A375 (cell line): ENCODE results near the gene AIP. TPM values are rescaled to one million over a fixed set of nuclear protein-coding genes. Genes with fewer than 3 reads are reported as not detected.

Experiments
- small RNA-seq: library from RNA; depleted of rRNA; stranded (forward); fragments of <200 nt; gene quantifications from one replicate; pipeline ENCODE3, GENCODE V24; 2014
- total RNA-seq: library from RNA; depleted of rRNA; stranded (reverse); fragments of >200 nt; shearing (Covaris generic); gene quantifications from 2 replicates; pipeline ENCODE4 v1.2.3, GENCODE V29; 2014; rRNA removed

AIP gene
- total RNA-seq = 182 and 192 TPM in 2 replicates

DNA sequence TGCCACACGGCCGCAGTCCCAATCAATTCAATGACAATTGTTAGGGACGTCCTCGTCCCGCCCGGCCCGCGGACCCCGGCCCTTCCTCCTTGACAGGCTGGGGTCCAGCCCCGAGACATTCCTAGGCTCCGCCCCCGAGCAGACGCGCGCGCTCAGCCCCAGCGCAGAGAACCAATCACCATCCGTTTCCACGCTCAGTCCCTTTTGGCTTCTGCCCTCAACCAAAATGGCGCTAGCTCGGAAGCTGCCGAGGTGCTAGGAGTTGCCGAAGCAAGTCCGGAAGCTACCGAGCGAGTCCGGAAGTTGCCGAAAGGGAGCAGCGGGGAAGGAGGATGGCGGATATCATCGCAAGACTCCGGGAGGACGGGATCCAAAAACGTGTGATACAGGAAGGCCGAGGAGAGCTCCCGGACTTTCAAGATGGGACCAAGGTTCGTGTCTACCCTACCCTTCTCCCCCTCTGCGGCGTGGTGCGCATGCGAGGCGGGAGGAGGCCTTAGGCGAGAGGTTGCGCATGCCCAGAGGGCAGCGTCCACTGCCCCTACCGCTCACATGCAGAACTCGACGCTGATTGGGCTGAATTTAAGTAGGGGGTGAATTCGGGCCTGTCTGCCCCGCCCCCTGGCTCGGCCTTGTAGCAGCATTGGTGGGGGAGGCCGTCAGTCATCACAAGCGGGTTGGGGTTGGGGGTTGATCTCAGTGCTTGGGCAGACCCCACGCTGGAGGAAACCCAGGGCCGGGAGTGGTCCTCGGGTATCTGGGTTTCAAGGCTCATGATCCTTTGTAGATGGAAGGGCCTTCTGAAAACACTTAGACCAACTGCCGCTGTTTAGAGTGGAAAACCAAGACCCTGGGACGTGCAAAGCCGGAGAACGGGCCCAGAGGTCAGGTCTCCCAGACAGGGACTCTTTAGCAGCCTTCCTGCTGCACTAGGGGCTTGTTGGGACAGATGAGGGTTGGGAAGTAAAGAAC is at the start of gene AIP:
AIP (plus strand) TSS at position 200 of the 972 bp plus-strand sequence; CDS start at position 333, 133 bp downstream.

DNA sequence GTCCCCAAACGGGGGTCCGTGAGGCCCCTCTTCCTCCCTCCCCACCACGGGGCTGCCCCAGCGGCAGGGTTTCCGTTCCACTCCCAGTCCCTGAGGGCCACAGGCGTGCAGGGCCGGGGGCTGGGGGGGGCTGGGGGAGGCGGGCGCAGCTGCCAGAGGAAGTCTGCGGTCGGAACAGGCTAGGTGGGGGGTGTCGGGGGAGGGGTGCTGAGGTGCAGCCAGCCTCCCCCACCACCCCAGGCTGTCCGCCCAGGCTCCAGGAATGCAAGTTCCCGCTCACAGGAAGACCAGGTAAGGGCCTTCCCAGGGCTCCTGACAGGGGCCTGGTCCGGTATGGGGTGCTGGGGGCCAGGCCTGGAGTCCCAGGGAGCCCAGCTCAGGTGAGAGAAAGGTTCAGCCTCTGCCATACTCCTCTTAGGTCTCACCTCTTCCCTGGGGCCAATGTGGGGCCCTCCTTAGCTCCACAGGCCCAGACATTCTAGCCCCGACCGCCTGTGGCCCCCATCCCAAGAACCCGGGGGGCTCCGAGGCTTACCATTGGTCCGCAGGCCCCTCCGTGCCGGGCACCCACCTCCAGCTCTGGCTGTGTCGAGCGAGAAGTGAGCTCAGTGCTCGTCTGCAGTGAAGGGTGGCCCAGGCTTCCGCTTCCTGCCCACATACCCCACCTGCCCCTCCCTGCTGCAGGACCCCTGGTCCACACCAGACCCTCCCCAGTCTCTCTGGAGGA is 45.6 kb upstream of the AIP start, which contains the start of gene PTPRCAP:
PTPRCAP (minus strand) TSS at position 601 of the 727 bp plus-strand sequence; CDS start at position 538, 63 bp downstream.

DNA sequence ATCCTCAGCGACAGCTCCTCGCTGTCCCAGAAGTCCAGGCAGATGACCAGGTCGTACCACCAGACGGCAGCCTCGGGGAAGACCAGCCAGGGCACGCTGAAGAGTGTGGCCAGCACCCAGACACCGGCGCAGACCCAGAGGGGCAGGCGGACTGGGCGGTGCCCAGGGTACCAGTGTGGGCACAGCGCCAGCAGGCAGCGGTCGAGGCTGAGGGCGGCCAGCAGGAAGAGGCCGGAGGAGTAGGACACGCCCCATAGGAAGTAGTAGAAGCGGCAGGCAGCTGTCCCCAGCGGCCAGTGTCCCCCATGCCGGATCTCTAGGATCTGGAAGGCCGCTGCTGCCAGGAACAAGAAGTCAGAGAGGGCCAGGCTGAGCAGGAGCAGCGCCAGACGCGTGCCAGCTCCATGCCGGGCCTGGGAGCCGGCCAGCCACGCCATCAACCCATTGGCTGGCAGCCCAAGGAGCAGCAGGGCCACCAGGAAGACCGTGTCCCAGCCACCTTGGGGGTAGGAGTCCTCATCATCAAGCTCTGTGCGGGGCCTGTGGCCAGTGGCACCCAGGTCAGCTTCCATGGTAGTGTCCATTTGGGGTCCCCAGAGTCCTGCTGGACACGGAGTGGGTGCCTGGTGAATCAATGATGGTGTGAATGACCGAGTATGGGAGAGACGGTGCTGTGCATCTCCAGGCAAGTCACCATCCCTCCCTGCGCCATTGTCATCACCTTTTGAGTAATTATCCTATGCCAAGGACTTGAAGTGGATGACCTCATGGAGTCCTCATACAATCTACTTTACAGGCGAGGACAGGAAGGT is 30.5 kb upstream of the AIP start, which contains the start of gene GPR152:
GPR152 (minus strand) TSS at position 589 of the 812 bp plus-strand sequence; CDS start at position 584, 5 bp downstream.

DNA sequence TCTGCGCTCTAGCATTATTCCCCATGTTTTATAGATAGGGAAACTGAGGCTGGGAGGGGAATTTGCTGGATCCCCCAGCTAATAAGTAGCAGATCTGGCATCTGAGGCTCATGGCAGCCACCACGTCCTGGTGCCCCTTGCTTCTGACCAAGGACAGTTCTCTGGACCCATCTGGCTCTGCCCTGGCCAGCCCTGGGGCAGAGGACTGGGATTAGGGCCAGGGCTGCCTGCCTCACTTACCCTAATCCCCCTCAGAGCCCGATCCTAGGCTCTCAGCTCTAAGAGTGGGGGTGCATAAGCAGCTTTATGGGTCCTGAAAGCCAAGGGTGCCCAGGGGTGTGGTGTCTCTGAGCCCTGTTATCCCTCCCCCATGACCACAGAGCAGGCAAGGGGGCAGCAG is 27.8 kb upstream of the AIP start, which contains the start of gene CABP4:
CABP4 (plus strand) TSS at position 301 of the 400 bp plus-strand sequence; CDS start at position 371, 70 bp downstream.

DNA sequence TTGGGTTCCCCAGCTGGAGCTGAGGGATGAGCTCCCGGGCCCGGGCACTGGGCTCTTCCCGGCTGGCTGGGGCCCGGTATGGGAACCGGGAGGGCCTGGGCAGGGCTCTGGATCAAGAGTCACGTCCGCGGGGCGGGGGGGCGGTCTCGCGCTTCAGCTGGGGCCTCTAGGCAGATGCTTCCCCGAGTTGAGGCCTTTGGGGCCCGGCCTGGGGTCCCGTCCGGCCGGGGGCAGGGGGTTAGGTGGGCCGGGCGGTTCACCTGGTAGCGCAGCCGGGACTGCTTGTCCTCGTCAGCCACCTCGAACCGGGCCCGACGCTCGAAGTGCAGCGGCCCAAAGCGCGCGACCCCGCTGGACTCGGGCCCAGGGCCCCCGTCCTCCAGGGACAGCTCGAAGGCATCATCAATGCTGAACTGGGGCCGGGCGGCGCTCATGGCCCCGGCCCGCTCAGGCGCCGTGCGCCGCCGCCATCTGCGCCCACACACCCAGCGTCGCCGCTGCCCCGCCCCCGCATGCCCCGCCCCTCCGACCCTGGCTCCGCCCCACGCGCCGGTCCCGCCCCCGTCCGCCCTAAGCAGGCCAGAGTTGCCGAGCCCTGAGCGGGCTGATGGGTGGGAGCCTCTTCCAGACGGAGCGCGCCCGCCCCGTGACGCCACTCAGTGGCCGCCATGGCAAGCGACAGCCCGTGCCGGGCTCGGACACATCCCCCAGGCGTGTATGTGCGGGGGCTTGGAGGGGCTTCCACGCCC is 13.9 kb upstream of the AIP start, which contains the start of gene TMEM134:
TMEM134 (minus strand) TSS at position 493 of the 749 bp plus-strand sequence; CDS start at position 434, 59 bp downstream.

DNA sequence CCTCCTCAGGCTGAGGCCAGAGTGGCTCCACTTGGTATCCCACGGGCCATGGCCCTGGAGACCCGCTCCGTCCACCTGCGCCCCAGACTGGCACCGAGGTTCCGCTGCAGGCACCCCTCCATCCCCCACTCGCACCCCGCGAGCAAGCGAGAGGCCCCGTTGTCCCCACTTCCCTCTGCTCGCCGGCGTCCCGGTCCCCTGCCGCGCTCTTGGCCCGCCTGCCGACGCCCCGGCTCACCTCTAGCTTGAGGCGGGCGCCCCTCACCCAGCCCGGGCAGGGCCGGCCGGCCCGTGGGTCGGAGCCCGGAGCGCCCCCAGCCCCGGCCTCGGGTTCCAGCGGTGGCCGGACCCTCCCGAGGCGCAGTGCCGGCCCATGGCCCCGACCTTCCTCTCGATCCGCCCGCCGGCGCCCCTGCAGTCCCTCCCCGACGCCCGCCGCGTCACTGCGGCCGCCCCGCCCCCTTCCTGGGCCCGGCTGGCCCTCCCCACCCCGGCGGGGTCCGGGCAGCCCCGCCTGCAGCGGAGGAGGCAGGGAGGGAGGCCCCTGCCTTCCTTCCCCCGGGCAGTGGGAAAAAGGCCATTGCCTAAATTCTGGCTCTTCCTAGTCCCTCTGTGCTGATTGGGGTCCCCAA is 22.2 kb downstream of the AIP start, which contains the start of gene PITPNM1:
PITPNM1 (minus strand) TSS at position 414 of the 632 bp plus-strand sequence. CDS start 1,183 bp downstream, outside the sequence.

DNA sequence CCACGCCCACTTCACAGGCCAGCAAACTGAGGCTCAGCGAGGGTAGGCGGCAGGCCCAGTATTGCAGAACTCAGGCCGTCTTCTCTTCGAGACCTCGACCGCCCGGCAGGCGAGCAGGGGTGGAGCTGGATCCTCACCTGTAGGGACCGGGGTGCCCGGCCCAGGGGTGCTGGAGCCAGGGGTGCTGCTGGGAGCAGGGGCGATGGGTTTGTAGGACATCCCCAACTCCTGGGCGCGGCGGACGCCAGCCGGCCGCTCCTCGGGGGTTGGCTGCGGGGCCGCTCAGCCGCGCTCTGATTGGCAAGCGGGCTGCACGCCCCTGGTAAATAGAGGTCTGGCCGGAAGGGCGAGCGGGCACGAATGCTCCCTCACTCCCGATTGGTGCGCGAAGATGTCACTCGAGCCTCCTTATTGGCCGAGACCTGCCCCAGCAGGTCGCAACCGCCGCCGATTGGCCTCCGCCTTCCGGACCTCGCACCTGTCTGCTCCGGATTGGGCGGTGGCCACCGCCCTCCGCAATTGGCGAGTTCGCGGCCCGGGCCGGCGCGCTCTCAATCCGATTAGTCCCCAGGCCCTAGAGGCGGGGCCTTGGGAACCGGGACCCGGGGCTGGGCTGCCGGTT is 25.1 kb downstream of the AIP start, which contains the start of gene CDK2AP2:
CDK2AP2 (minus strand) TSS at position 299 of the 622 bp plus-strand sequence; CDS start at position 219, 80 bp downstream.

DNA sequence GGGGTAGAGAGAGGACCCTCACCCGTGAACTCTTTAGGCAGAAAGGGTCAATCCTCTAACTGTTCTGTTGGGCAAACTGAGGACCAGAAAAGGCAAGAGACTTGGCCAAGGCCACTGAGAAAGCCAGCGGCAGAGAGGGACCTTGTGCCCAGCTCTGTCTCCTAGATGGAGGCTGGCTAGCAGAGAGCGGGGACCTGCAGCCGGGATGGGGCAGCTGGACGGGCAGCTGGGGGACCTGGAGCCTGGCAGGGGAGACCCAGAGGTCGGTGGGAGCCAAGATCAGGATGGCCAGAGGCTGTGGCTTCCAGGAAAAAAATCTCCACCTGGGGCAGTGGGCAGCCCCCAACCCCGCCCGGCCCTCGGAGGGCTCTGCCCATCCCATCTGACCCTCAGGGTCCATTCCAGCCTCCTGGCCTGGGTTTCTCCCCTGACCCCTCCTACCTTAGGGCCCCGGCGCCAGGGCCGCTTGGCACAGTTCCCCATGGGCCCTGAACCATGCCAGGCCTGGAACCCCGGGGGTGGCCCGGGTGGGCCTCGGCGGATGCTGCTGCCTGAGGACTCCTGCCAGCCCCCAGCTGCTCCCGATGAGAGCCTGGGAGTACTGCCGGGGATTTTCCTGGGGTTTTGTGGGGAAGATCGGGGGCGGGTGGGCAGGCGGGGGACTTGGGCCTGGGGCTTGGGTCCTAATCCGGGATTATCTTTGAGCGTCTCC is 40.2 kb downstream of the AIP start, which contains the start of gene CABP2:
CABP2 (minus strand) TSS at position 603 of the 712 bp plus-strand sequence; CDS start at position 483, 120 bp downstream.

Small RNAs within 50 kb of the gene (small RNA-seq; reads per million reads assigned to genes)
- gene MIR6752 = not detected

Other genes with a start within 250 kb of the AIP start
- gene GRK2, start 216.6 kb upstream of the AIP start, total RNA-seq = 49.9 and 70.0 TPM in 2 replicates
- gene ANKRD13D, start 193.7 kb upstream of the AIP start, total RNA-seq = 39.2 and 48.4 TPM in 2 replicates
- 10.7 and 20.0 TPM in 2 replicates for gene SSH3, start 179.5 kb upstream of the AIP start, total RNA-seq
- 110 and 118 TPM in 2 replicates for gene POLD4, start 129.5 kb upstream of the AIP start, total RNA-seq
- 14.1 and 19.9 TPM in 2 replicates for gene CLCF1, start 109.4 kb upstream of the AIP start, total RNA-seq
- 14.7 and 15.6 TPM in 2 replicates for gene RAD9A, start 91.0 kb upstream of the AIP start, total RNA-seq
- 177 and 183 TPM in 2 replicates for gene PPP1CA, start 81.2 kb upstream of the AIP start, total RNA-seq
- 0.34 TPM in 2 replicates for gene TBC1D10C, start 78.9 kb upstream of the AIP start, total RNA-seq
- 0.03 and 0.26 TPM in 2 replicates for gene CARNS1, start 67.3 kb upstream of the AIP start, total RNA-seq
- gene RPS6KB2, start 54.5 kb upstream of the AIP start, total RNA-seq = 71.7 and 98.8 TPM in 2 replicates
- gene PTPRCAP, start 45.3 kb upstream of the AIP start, total RNA-seq = 0.96 and 1.4 TPM in 2 replicates
- gene CORO1B, start 39.5 kb upstream of the AIP start, total RNA-seq = 110 and 122 TPM in 2 replicates
- not detected in 2 replicates for gene GPR152, start 30.3 kb upstream of the AIP start, total RNA-seq
- gene CABP4, start 27.7 kb upstream of the AIP start, total RNA-seq = 0.15 TPM in 1 of 2 replicates, not detected in the other
- gene TMEM134, start 13.8 kb upstream of the AIP start, total RNA-seq = 38.2 and 55.7 TPM in 2 replicates
- 42.1 and 54.4 TPM in 2 replicates for gene PITPNM1, start 22.3 kb downstream of the AIP start, total RNA-seq
- 35.2 and 35.9 TPM in 2 replicates for gene CDK2AP2, start 25.1 kb downstream of the AIP start, total RNA-seq
- gene CABP2, start 40.4 kb downstream of the AIP start, total RNA-seq = not detected in 2 replicates
- gene GSTP1, start 100.8 kb downstream of the AIP start, total RNA-seq = 1,098 and 1,233 TPM in 2 replicates
- gene NDUFV1, start 123.9 kb downstream of the AIP start, total RNA-seq = 310 and 343 TPM in 2 replicates
- gene NUDT8, start 146.9 kb downstream of the AIP start, total RNA-seq = 13.8 and 25.0 TPM in 2 replicates
- not detected in 2 replicates for gene TBX10, start 156.7 kb downstream of the AIP start, total RNA-seq
- 0.13 TPM in 1 of 2 replicates, not detected in the other for gene ACY3, start 167.7 kb downstream of the AIP start, total RNA-seq
- not detected in 2 replicates for gene ALDH3B2, start 191.6 kb downstream of the AIP start, total RNA-seq